Fibroblast of skin of right biceps (primary cell): ENCODE results near the gene DDX10.
A peak's percentile ranks its signal among the peaks of the same experiment; 100 is the strongest.
"Not testable (repeated sequence)": the region's sequence is repeated elsewhere in the genome, so short reads cannot be mapped to it uniquely, and the experiment has no call there.

Experiments
- DNase-seq: peaks from one replicate; pipeline ENCODE4 v3.0.0-alpha.2; 2013

DDX10 gene

GRCh38 chr11:108664730-108665525 is at the start of gene DDX10:
Gene DDX10 (plus strand): TSS chr11:108665069. CDS start chr11:108665154, 85 bp downstream.
- DNase-seq = peak; percentile 98

- peak; percentile 89 for DNase-seq
These were observed 48.3 kb upstream of the DDX10 start for GRCh38 chr11:108616549-108616948.

GRCh38 chr11:108617055-108617454 is 47.8 kb upstream of the DDX10 start:
- no peak for DNase-seq

- no peak for DNase-seq
These were observed 46.3 kb upstream of the DDX10 start for GRCh38 chr11:108618529-108618928.

GRCh38 chr11:108620958-108621772 is 43.7 kb upstream of the DDX10 start:
- DNase-seq = peak; percentile 35

GRCh38 chr11:108622341-108622740 is 42.5 kb upstream of the DDX10 start:
- DNase-seq = no peak

GRCh38 chr11:108624196-108624925 is 40.5 kb upstream of the DDX10 start:
- DNase-seq = no peak

- no peak for DNase-seq
These were observed 36.5 kb upstream of the DDX10 start for GRCh38 chr11:108628326-108628725.

- no peak for DNase-seq
These were observed 36.1 kb upstream of the DDX10 start for GRCh38 chr11:108628812-108629211.

- no peak for DNase-seq
These were observed 35.6 kb upstream of the DDX10 start for GRCh38 chr11:108629274-108629673.

GRCh38 chr11:108632041-108632704 is 32.7 kb upstream of the DDX10 start:
- no peak for DNase-seq

GRCh38 chr11:108635106-108635505 is 29.8 kb upstream of the DDX10 start:
- peak; percentile 15 for DNase-seq

- DNase-seq = no peak
These were observed 28.6 kb upstream of the DDX10 start for GRCh38 chr11:108636222-108636621.

GRCh38 chr11:108639146-108639545 is 25.7 kb upstream of the DDX10 start:
- no peak for DNase-seq

GRCh38 chr11:108641752-108642151 is 23.1 kb upstream of the DDX10 start:
- not testable (repeated sequence) for DNase-seq

GRCh38 chr11:108643974-108644373 is 20.9 kb upstream of the DDX10 start:
- no peak for DNase-seq

- DNase-seq = no peak
These were observed 18.9 kb upstream of the DDX10 start for GRCh38 chr11:108645970-108646369.

GRCh38 chr11:108647387-108647700 is 17.5 kb upstream of the DDX10 start:
- no peak for DNase-seq

- DNase-seq = peak; percentile 70
These were observed 17.0 kb upstream of the DDX10 start for GRCh38 chr11:108647701-108648527.

- no peak for DNase-seq
These were observed 16.4 kb upstream of the DDX10 start for GRCh38 chr11:108648528-108648885.

- not testable (repeated sequence) for DNase-seq
These were observed 10.8 kb upstream of the DDX10 start for GRCh38 chr11:108654100-108654499.

- DNase-seq = peak; percentile 54
These were observed 9.8 kb upstream of the DDX10 start for GRCh38 chr11:108654994-108655631.
